NCI-H2227 treated with DMSO at 0.1 percent for 48 hours (cell line): ENCODE measurements around the gene EPC1.
"Not testable (repeated sequence)": the region's sequence is repeated elsewhere in the genome, so short reads cannot be mapped to it uniquely, and the experiment has no call there.

Source experiments
- DNase-seq: peaks from one replicate; lab custom pipeline; 2025; lab: John Stamatoyannopoulos, UW

EPC1 gene

GRCh38 chr10:32371101-32371500 is 24.1 kb upstream of the EPC1 start:
- DNase-seq: no peak

DNA sequence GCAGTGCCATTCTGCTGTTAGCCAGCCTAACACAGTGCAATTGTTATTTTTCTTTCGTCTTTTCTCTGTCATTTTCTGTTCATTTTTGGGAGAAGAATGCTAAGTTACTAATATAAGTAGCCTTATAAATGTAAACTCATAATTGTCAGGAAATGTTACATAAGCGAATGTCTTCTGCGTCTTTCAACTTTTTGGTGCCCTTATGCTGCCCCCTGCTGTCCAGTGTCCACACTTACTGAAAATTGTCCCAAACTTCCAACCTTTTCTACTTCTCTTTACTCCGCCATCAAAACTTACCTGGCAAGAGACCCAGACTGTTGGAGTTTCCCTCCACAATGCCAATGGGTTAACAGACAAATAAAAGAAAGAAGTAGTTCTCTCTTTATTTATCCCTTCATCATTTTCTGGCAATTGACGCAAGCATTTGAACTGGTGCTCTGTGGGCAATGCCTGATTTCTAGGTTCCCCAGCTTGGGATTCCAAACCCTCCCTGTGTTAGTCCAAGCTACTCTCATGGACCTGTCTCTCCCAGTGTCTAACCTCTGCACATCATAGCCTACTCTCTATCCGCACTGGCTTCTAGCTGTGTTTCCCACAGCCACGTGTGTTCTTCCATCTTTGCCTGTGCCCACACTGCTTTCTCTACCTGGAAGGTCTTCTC is 21.0 kb upstream of the EPC1 start:
- peak; percentile 22 for DNase-seq

DNA sequence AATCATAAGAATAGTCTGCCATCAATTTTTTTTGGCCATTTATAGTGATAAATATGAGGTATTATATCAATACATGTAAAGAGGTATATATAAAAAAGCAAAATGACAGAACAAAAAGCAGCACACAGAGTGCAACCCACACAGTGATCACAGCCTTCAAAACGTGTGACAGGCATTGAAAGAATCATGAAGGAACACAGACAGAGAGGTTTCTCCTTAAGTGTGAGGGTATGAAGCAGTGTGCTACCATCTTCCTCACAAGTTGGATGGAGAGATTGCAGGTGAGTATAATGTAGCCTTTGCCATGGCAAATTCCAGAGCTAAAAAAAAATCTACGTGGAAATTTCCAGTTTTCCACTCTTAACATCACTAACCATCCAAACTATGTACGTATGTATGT is 19.6 kb upstream of the EPC1 start:
- DNase-seq: no peak

DNA sequence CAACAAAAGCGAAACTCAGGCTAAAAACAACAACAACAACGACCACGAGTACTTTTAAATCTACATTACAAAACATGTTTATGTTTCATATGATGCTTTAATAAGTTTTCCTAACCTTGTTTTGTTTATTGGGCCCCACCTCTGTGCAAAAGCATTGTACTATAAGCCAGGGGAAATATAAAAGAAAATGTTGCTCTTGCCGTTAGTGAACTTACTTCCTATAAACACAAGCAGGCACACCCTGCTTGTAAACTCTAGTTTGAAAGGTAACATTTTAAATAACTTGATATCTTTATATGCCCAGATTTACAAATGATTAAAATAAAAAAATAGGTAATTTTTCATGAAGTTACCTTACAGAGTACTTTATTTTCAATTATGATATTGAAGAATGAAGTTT is 19.2 kb upstream of the EPC1 start:
- DNase-seq: no peak

DNA sequence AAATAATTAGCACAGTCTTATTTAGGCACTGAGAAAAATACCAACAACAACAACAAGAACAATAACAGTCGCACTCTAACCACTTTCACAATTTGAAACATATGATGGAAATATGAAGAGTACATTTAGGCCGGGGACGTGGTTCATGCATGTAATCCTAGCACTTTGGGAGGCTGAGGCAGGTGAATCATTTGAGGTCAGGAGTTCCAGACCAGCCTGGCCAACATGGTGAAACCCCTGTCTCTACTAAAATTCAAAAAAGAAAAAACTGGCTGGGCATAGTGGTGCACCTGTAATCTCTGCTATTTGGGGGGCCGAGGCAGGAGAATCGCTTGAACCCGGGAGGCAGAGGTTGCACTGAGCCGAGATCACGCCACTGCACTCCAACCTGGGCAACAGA is 18.4 kb upstream of the EPC1 start:
- DNase-seq: not testable (repeated sequence)

GRCh38 chr10:32362571-32362970 is 15.6 kb upstream of the EPC1 start:
- no peak for DNase-seq

DNA sequence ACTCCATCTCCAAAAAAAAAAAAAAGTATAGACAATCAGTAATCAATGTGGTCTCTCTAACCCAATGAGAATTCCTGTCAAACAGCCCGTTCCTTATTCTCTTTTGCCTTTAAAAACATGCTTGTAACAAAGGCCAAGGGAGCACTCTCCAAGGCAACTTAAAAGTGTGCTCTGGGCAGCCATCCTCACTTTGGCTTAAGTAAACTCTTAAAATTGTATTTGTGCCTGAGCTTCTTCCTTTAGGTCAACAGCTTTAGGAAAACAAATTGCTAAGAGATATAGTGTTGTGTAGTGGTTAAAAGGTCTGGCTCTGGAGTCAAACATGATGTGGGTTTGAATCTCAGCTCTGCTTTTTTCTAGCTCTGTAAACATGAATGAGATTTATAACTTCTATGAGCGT is 13.9 kb upstream of the EPC1 start:
- no peak for DNase-seq

GRCh38 chr10:32360241-32360640 is 13.3 kb upstream of the EPC1 start:
- no peak for DNase-seq

DNA sequence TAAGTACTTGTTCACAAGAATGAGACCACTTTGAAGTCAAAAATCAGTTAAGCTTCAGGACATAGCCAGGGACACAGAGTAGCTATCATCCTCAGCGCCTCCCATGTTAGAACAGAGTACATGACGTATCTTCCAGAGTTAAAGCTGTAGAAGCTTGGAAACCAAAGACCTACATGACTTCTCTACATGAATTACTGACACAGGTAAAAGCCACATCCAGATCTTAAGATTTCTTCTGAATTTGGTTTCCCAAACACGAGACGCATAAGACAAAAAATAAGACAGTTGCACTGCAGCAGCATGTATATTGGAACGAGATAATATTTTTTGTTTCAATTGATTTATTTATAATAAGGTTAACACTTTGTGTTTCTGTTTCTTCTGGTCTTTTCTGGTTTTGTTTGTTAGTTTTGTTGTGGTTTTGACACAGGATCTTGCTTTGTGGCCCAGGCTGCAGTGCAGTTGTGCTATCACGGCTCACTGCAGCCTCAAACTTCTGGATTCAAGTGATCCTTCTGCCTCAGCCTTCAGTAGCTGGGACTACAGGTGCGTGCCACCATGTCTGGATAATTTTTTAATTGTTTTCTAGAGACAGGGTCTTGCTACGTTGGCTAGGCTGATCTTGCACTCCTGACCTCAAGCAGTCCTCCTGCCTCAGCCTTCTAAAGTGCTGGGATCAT is 10.2 kb upstream of the EPC1 start:
- DNase-seq: no peak

DNA sequence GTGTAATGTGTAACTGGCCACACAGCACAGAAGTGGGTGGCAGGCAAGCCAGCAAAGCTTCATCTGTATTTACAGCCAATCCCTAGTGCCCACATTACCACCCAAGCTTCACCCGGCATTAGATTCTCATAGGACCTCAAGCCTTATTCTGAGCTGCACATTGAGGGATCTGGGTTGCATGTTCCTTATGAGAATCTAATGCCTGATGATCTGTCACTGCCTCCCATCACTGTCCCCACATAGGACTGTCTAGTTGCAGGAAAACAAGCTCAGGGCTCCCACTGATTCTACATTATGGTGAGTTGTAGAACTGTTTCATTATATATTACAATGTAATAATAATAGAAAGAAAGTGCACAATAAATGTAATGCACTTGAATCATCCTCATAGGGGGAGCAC is 7.7 kb upstream of the EPC1 start:
- DNase-seq: not testable (repeated sequence)

GRCh38 chr10:32350811-32351350 is 3.9 kb upstream of the EPC1 start:
- no peak for DNase-seq

DNA sequence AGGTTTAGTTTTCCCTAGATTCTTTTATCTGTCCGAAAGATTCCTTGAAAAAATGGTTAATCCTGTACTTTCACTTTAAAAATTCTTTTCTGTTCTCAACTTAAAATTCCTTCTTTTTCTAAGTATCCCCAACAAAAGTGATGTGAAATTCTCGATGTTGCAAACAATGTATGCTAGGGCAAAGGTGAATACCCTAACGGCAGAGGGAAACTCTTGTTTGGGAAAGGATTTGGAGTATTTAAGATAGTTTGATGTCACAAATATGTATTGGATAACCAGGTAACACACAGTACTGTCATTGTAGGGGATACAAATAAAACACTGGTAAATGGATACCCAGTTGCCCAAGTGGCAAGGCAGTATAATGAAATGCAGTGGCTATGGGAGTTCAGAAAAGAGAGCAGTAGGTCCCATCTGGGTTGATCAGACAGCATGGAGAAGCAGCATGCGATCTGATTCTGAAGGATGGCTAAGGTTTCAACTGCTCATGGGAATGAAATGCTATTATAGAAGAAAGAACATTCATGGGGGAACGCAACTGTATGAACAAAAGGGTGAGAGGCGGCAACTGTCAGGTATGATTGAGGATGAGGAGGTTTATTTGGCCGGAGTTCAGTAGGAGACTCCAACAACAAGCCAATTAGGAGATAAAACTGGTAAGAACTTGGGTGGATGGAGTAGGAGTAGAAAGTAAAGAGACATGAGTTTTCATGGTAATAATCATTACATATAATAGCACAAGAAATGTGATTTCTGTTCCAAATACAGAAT is 3.2 kb upstream of the EPC1 start:
- no peak for DNase-seq

DNA sequence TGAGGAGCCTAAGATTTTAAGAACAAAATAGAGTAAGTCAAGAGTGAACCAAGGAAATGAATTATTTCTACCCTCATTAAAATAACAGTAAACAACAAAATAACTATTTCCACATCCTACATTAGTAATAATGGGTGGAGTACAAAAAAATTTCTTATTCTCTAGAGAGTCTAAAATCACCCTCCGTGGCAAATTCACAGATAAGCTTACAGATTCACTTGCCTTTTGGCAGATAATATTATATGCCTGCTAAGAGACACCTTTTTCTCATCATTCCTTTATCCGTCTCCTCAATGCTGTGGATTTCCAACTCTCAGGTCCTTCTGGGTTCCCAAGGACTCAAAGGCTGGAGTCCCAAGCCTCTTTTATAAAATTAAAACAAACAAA is 2.2 kb upstream of the EPC1 start:
- DNase-seq: no peak

DNA sequence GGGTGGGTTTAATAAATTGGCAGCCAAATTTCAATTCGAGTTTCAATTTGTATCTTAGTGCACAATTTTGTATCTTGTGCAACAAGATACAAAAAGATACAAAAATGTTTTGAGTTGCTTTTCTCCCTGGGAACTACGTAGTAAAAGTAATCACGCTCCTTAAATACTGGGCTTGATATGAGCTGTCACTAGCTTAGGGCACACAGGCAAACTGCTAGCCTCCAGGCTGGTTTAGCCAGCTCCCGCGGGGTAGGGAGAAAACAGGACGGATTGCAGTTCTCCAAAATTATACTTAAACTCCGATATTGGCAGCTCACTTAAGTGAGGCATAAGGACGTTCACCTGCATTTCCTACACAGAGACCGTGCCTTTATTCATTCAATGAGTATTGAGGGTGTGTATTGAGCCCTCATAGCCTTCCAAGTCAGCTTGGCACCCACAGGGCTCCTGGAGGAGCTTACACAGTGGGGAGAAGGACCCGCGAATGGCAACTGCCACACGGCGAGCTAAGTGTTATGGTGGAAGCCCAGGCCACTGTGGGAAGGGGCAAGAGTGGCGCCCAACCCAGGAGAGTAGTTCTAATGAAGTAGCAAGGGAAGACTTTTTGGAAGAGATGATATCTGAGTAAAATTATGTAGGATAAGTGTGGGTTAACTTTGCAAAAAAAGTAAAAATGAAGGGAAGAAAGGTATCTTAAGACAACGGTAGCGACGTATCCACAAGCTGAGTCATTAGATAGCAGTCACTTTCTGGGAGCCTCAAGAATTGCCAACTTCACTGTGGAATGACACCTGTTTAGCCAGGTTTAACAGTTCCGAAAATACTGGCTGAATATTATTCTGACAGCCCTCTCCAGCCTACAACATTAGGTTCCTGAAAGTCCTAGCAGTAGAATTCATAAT is 1.6 kb upstream of the EPC1 start:
- DNase-seq: peak; percentile 26

GRCh38 chr10:32347363-32348022 is 535 bp upstream of the EPC1 start:
- no peak for DNase-seq

GRCh38 chr10:32346134-32346550 is 816 bp downstream of the EPC1 start:
- peak; percentile 87 for DNase-seq

GRCh38 chr10:32341596-32341995 is 5.4 kb downstream of the EPC1 start:
- no peak for DNase-seq

GRCh38 chr10:32340596-32341180 is 6.3 kb downstream of the EPC1 start:
- DNase-seq: no peak

DNA sequence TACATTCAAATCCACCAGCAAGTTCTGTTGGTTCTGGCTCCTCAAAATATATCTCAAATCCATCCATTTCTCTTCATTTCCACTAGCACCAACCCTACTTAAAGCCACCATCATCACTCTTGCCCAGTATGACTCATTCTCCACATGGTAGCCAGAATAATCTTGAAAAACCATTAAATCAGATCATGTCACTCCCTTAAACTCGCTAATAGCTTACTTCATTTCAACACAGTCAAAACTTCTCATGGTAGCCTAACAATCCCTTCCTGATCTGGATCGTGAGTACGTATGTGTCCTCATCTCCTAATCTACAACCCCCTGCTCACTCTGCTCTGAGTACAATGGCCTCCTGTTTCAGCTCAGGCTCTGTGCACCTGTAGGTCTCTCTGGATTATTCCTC is 8.7 kb downstream of the EPC1 start:
- no peak for DNase-seq

DNA sequence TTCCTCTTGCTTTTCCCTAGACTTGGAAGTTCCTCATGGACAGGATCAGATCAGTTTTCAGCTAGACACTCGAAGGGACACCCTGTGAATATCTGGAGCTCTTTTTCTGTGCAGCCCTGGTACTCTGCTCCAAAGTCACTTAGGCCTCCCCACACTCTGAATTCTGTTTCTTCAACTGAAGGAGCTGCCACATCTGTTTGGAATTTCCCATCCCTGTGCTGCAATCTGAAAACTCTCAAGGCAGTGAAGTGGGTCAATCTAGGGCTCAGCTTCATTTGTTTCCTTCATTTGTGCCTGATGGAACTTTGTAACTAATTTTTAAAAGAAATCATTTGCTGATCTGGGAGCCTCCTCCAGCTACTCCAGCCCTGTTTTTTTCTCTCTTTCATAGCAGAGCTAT is 9.6 kb downstream of the EPC1 start:
- DNase-seq: no peak

DNA sequence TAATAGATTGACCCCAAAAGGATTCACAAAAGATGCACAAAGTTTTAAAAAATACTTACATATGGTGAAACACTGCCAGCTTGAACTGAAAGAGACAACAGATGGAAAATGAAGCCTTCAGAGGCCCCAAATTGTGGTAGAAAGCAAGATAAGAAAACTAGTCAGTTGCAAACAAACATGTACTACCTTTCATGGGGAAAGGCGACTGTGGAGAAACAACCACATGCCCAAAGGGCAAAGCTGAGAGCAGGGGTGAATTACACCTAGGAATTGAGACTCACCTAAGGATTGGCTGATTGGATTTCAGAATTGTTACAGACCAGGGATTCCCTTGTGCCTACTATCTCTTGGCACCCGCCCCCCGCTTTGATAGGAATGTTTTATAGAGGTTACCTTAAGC is 13.1 kb downstream of the EPC1 start:
- DNase-seq: no peak
